ENCODE data around the gene LCE1C. TPM values are rescaled to one million over a fixed set of nuclear protein-coding genes. Genes with fewer than 3 reads are reported as not detected.

The LCE1C gene
- polyA plus RNA-seq, 4 donors = not detected

GRCh38 chr1:152760551-152761190 is 45.8 kb downstream of the LCE1C start:
- no peak for DNase-seq (ENCODE audit: low read depth in 4 of 4, low spot score in 2 of 4)

DNA sequence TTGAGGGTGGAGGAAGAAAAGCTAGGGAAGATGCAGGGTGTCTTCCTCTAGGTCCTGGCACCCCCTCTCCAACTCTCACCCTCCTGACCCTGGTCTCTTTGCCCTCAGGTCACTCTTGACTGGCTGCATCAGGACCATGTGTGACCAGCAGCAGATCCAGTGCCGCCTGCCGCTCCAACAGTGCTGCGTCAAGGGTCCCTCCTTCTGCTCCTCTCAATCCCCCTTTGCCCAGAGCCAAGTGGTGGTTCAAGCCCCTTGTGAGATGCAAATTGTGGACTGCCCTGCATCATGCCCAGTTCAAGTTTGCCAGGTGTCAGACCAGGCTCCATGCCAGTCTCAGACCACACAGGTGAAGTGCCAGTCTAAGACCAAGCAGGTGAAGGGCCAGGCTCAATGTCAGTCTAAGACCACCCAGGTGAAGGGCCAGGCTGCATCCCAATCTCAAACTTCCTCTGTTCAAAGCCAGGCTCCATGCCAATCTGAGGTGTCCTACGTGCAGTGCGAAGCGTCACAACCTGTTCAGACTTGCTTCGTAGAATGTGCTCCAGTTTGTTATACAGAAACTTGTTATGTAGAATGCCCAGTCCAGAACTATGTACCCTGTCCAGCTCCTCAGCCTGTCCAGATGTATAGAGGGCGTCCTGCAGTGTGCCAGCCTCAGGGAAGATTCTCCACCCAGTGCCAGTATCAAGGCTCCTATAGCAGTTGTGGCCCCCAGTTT is 46.8 kb downstream of the LCE1C start:
- DNase-seq (ENCODE audit: low read depth in 4 of 4, low spot score in 2 of 4) = no peak

DNA sequence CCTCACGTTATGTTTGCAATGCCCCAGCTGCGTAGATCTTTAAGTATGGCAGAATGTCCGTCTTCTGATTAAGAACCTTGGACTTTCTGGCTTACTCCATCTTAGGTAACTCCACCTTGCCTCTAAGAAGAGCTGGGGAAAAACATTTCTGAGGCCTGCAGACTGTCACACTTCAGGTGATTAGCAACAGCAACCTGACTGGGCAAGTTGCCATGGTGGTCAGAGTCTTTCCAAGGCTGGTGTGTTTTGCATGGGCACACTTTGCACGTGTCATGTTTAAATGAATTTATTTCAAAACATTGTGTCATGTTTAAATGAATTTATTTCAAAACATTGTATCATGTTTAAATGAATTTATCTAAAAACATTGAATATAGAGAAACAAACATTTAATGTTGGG is 47.8 kb downstream of the LCE1C start:
- DNase-seq (ENCODE audit: low read depth in 4 of 4, low spot score in 2 of 4) = no peak

- no peak for DNase-seq (ENCODE audit: low read depth in 4 of 4, low spot score in 2 of 4)
Observed at GRCh38 chr1:152757747-152758146, 48.7 kb downstream of the LCE1C start, which contains the start of gene KPRP. KPRP (plus strand) TSS chr1:152758025; CDS start chr1:152759589, 1,564 bp downstream.

DNA sequence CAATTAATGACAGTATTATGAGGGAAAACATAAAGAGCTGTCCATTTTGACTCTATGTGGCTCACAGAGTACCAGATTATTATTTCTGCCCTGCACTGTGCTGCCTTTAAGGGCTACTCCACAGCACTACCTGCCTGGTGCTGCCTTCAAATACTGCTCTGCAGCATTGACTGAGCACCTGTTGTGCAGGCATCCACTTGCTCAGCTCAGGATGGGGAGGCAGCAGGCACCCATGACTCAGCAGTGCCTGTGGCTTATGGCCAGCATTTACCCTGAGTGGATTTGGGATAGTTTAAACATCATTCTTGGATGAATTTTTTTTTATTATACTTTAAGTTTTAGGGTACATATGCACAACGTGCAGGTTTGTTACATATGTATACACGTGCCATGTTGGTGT is 49.6 kb downstream of the LCE1C start:
- DNase-seq (ENCODE audit: low read depth in 4 of 4, low spot score in 2 of 4) = no peak

Other genes with a start within 250 kb of the LCE1C start
- gene LCE3E, start 239.9 kb downstream of the LCE1C start, polyA plus RNA-seq (ENCODE audit: insufficient read length in 4 of 4) = not detected
- gene LCE3D, start 226.1 kb downstream of the LCE1C start, polyA plus RNA-seq (ENCODE audit: insufficient read length in 4 of 4) = not detected
- not detected for gene LCE3C, start 206.4 kb downstream of the LCE1C start, polyA plus RNA-seq (ENCODE audit: insufficient read length in 4 of 4)
- gene LCE3B, start 192.8 kb downstream of the LCE1C start, polyA plus RNA-seq (ENCODE audit: insufficient read length in 4 of 4) = not detected
- gene LCE3A, start 183.5 kb downstream of the LCE1C start, polyA plus RNA-seq (ENCODE audit: insufficient read length in 4 of 4) = not detected
- gene LCE2D, start 143.3 kb downstream of the LCE1C start, polyA plus RNA-seq (ENCODE audit: insufficient read length in 4 of 4) = not detected
- not detected for gene LCE2C, start 131.4 kb downstream of the LCE1C start, polyA plus RNA-seq (ENCODE audit: insufficient read length in 4 of 4)
- not detected for gene LCE2B, start 120.5 kb downstream of the LCE1C start, polyA plus RNA-seq (ENCODE audit: insufficient read length in 4 of 4)
- not detected for gene LCE2A, start 108.3 kb downstream of the LCE1C start, polyA plus RNA-seq (ENCODE audit: insufficient read length in 4 of 4)
- gene LCE4A, start 98.5 kb downstream of the LCE1C start, polyA plus RNA-seq (ENCODE audit: insufficient read length in 4 of 4) = not detected
- gene KPRP, start 48.6 kb downstream of the LCE1C start, polyA plus RNA-seq (ENCODE audit: insufficient read length in 4 of 4) = not detected
- not detected for gene LCE1F, start 31.5 kb downstream of the LCE1C start, polyA plus RNA-seq (ENCODE audit: insufficient read length in 4 of 4)
- not detected for gene LCE1E, start 20.4 kb downstream of the LCE1C start, polyA plus RNA-seq (ENCODE audit: insufficient read length in 4 of 4)
- gene LCE1D, start 9.9 kb downstream of the LCE1C start, polyA plus RNA-seq (ENCODE audit: insufficient read length in 4 of 4) = not detected
- not detected for gene LCE1B, start 5.3 kb upstream of the LCE1C start, polyA plus RNA-seq (ENCODE audit: insufficient read length in 4 of 4)
- gene LCE1A, start 20.8 kb upstream of the LCE1C start, polyA plus RNA-seq (ENCODE audit: insufficient read length in 4 of 4) = not detected
- gene LCE6A, start 36.2 kb upstream of the LCE1C start, polyA plus RNA-seq (ENCODE audit: insufficient read length in 4 of 4) = not detected
- gene LCE7A, start 53.3 kb upstream of the LCE1C start, polyA plus RNA-seq (ENCODE audit: insufficient read length in 4 of 4) = not detected
- not detected for gene SMCP, start 71.7 kb upstream of the LCE1C start, polyA plus RNA-seq (ENCODE audit: insufficient read length in 4 of 4)
- gene IVL, start 101.9 kb upstream of the LCE1C start, polyA plus RNA-seq (ENCODE audit: insufficient read length in 4 of 4) = under 1 TPM; 0.08 to 0.42 (median 0.30) TPM
- not detected for gene SPRR5, start 140.6 kb upstream of the LCE1C start, polyA plus RNA-seq (ENCODE audit: insufficient read length in 4 of 4)
- not detected for gene SPRR4, start 164.0 kb upstream of the LCE1C start, polyA plus RNA-seq (ENCODE audit: insufficient read length in 4 of 4)
- gene SPRR1A, start 177.4 kb upstream of the LCE1C start, polyA plus RNA-seq (ENCODE audit: insufficient read length in 4 of 4) = not detected
- under 1 TPM in 3 of 4 donors, not detected in 1; 0.17 to 0.51 (median 0.18) TPM for gene SPRR3, start 195.1 kb upstream of the LCE1C start, polyA plus RNA-seq (ENCODE audit: insufficient read length in 4 of 4)
- not detected for gene SPRR1B, start 224.6 kb upstream of the LCE1C start, polyA plus RNA-seq (ENCODE audit: insufficient read length in 4 of 4)
- gene SPRR2D, start 234.5 kb upstream of the LCE1C start, polyA plus RNA-seq (ENCODE audit: insufficient read length in 4 of 4) = not detected

Data from left renal cortex interstitium (tissue), 4 donors.